ENCODE measurements around the gene BCKDHA.
"Not testable (repeated sequence)": the region's sequence is repeated elsewhere in the genome, so short reads cannot be mapped to it uniquely, and the experiment has no call there.

GRCh38 chr19:41408846-41409245 is 11.2 kb downstream of the BCKDHA start:
- TF ChIP-seq CTCF, POLR2A (IDR thresholded peaks at IDR 0.05): not testable (repeated sequence)
